GM11168 (cell line): ENCODE measurements around the gene HCK.
"Not testable (repeated sequence)": the region's sequence is repeated elsewhere in the genome, so short reads cannot be mapped to it uniquely, and the experiment has no call there.

Source experiments
- in situ Hi-C: fragments of 300-500 bp; cut with MboI; formaldehyde crosslinking; loops from one replicate; pipeline ENCODE4 v1.12.0; 2022; ENCODE audit warnings: low sequenced_read_pairs; ENCODE audit not compliant: unreplicated experiment

The HCK gene

GRCh38 chr20:32088759-32089158, 36.7 kb downstream of the HCK start:
- in situ Hi-C loops, result no loop called here

- in situ Hi-C loops, result loop anchor here (10.0 kb wide), 2 partner anchors 65 to 265 kb away; no protein-coding TSS in a partner anchor
Measured at GRCh38 chr20:32089637-32090362, 37.8 kb downstream of the HCK start.

- in situ Hi-C loops, result loop anchor here (10.0 kb wide), 2 partner anchors 67 to 267 kb away; no protein-coding TSS in a partner anchor
Measured at GRCh38 chr20:32091888-32092346, 39.9 kb downstream of the HCK start.

- in situ Hi-C loops, result loop anchor here (10.0 kb wide), 2 partner anchors 74 to 274 kb away; no protein-coding TSS in a partner anchor
Measured at GRCh38 chr20:32098786-32099185, 46.7 kb downstream of the HCK start.

GRCh38 chr20:32108814-32109391, 56.9 kb downstream of the HCK start:
- in situ Hi-C loops, result no loop called here

- in situ Hi-C loops, result no loop called here
Measured at GRCh38 chr20:32109392-32110172, 57.5 kb downstream of the HCK start, which contains the start of gene TM9SF4. Gene TM9SF4 (plus strand): TSS chr20:32109714. CDS start chr20:32109741, 27 bp downstream.

GRCh38 chr20:32110173-32110704, 58.2 kb downstream of the HCK start:
- in situ Hi-C loops, result no loop called here

GRCh38 chr20:32110727-32111126, 58.7 kb downstream of the HCK start:
- in situ Hi-C loops, result no loop called here

GRCh38 chr20:32111156-32111686, 59.2 kb downstream of the HCK start:
- in situ Hi-C loops, result no loop called here

GRCh38 chr20:32111753-32112152, 59.7 kb downstream of the HCK start:
- in situ Hi-C loops, result no loop called here

- in situ Hi-C loops, result no loop called here
Measured at GRCh38 chr20:32112841-32113240, 60.8 kb downstream of the HCK start.

GRCh38 chr20:32113591-32114260, 61.7 kb downstream of the HCK start:
- in situ Hi-C loops, result no loop called here

- in situ Hi-C loops, result no loop called here
Measured at GRCh38 chr20:32114305-32114960, 62.4 kb downstream of the HCK start.

- in situ Hi-C loops, result no loop called here
Measured at GRCh38 chr20:32115211-32115767, 63.2 kb downstream of the HCK start.

GRCh38 chr20:32116079-32116521, 64.1 kb downstream of the HCK start:
- in situ Hi-C loops, result no loop called here

- in situ Hi-C loops, result not testable (repeated sequence)
Measured at GRCh38 chr20:32116796-32117195, 64.8 kb downstream of the HCK start.

- in situ Hi-C loops, result not testable (repeated sequence)
Measured at GRCh38 chr20:32118427-32118826, 66.4 kb downstream of the HCK start.

GRCh38 chr20:32119734-32120133, 67.7 kb downstream of the HCK start:
- in situ Hi-C loops, result no loop called here

- in situ Hi-C loops, result not testable (repeated sequence)
Measured at GRCh38 chr20:32121908-32122307, 69.9 kb downstream of the HCK start.
